GM21528 (cell line): ENCODE results near the gene PCDH9.
"Not testable (repeated sequence)": the region's sequence is repeated elsewhere in the genome, so short reads cannot be mapped to it uniquely, and the experiment has no call there.

Experiments
- ATAC-seq: cut with Tn5 transposase; IDR thresholded peaks from one replicate; pipeline ENCODE4 v1.9.1; 2021; ENCODE audit warnings: mild to moderate bottlenecking, moderate library complexity; ENCODE audit not compliant: unreplicated experiment, low FRiP score

The PCDH9 gene

GRCh38 chr13:67134417-67135129 lies 95.6 kb downstream of the PCDH9 start:
- ATAC-seq, result no peak

- ATAC-seq, result no peak
Observed at GRCh38 chr13:67133476-67133875, 96.7 kb downstream of the PCDH9 start.

- ATAC-seq, result no peak
Observed at GRCh38 chr13:67131393-67131792, 98.7 kb downstream of the PCDH9 start.

- no peak for ATAC-seq
Observed at GRCh38 chr13:67130444-67130843, 99.7 kb downstream of the PCDH9 start.

- no peak for ATAC-seq
Observed at GRCh38 chr13:67128136-67128535, 102.0 kb downstream of the PCDH9 start.

- no peak for ATAC-seq
Observed at GRCh38 chr13:67125681-67126080, 104.5 kb downstream of the PCDH9 start.

- no peak for ATAC-seq
Observed at GRCh38 chr13:67123165-67123564, 107.0 kb downstream of the PCDH9 start.

GRCh38 chr13:67122251-67122650 lies 107.9 kb downstream of the PCDH9 start:
- ATAC-seq, result no peak

GRCh38 chr13:67120872-67121531 lies 109.1 kb downstream of the PCDH9 start:
- ATAC-seq, result no peak

GRCh38 chr13:67119481-67119894 lies 110.6 kb downstream of the PCDH9 start:
- no peak for ATAC-seq

- ATAC-seq, result no peak
Observed at GRCh38 chr13:67118277-67118676, 111.9 kb downstream of the PCDH9 start.

GRCh38 chr13:67117010-67117550 lies 113.1 kb downstream of the PCDH9 start:
- no peak for ATAC-seq

- no peak for ATAC-seq
Observed at GRCh38 chr13:67107979-67108378, 122.2 kb downstream of the PCDH9 start.

- no peak for ATAC-seq
Observed at GRCh38 chr13:67106502-67107057, 123.6 kb downstream of the PCDH9 start.

- no peak for ATAC-seq
Observed at GRCh38 chr13:67101730-67102467, 128.2 kb downstream of the PCDH9 start.

- no peak for ATAC-seq
Observed at GRCh38 chr13:67100730-67101129, 129.4 kb downstream of the PCDH9 start.

GRCh38 chr13:67099494-67099893 lies 130.6 kb downstream of the PCDH9 start:
- ATAC-seq, result no peak

GRCh38 chr13:67097892-67098452 lies 132.2 kb downstream of the PCDH9 start:
- ATAC-seq, result no peak

- not testable (repeated sequence) for ATAC-seq
Observed at GRCh38 chr13:67096893-67097292, 133.2 kb downstream of the PCDH9 start.

- ATAC-seq, result no peak
Observed at GRCh38 chr13:67096418-67096817, 133.7 kb downstream of the PCDH9 start.

GRCh38 chr13:67095621-67096020 lies 134.5 kb downstream of the PCDH9 start:
- ATAC-seq, result no peak
